HEK293T (cell line): Measurements from ENCODE around the gene DOCK10.
"Not testable (repeated sequence)": the region's sequence is repeated elsewhere in the genome, so short reads cannot be mapped to it uniquely, and the experiment has no call there.

Source experiments
- CTCF ChIA-PET: fragments of 350-600 bp; formaldehyde crosslinking; extraction: SDS; loops from one replicate; lab custom pipeline; 2021; ENCODE audit warnings: antibody characterized with exemption, inconsistent platforms; lab: Yijun Ruan, JAX
- POLR2A ChIA-PET: fragments of 350-600 bp; formaldehyde crosslinking; extraction: SDS; loops from one replicate; lab custom pipeline; 2020; ENCODE audit warnings: antibody characterized with exemption, inconsistent platforms; lab: Yijun Ruan, JAX
- DNase-seq: peaks from one replicate; pipeline ENCODE4 v3.0.0; 2012; ENCODE audit warnings: mixed read lengths; ENCODE audit errors: extremely low spot score
- ARNT ChIP-seq: fragments of 450-650 bp; IDR thresholded peaks from 2 replicates; pipeline ENCODE4 v1.6.1; 2017; ENCODE audit warnings: mild to moderate bottlenecking
- BHLHE40 ChIP-seq: fragments of 450-650 bp; IDR thresholded peaks from 2 replicates; pipeline ENCODE4 v1.6.1; 2016; ENCODE audit warnings: mild to moderate bottlenecking, moderate library complexity, borderline replicate concordance
- CTBP1 ChIP-seq: fragments of 450-650 bp; IDR thresholded peaks from 2 replicates; pipeline ENCODE4 v1.6.1; 2016; ENCODE audit warnings: borderline replicate concordance
- ELF4 ChIP-seq: fragments of 450-650 bp; IDR thresholded peaks from 2 replicates; pipeline ENCODE4 v1.6.1; 2017; ENCODE audit warnings: antibody characterized with exemption
- FOXA1 ChIP-seq: fragments of 450-650 bp; IDR thresholded peaks from 2 replicates; pipeline ENCODE4 v1.6.1; 2016; ENCODE audit warnings: mild to moderate bottlenecking
- FOXK2 ChIP-seq: fragments of 450-650 bp; IDR thresholded peaks from 2 replicates; pipeline ENCODE4 v1.6.1; 2016; ENCODE audit warnings: mild to moderate bottlenecking
- FOXM1 ChIP-seq: fragments of 450-650 bp; IDR thresholded peaks from 2 replicates; pipeline ENCODE4 v1.6.1; 2017; ENCODE audit warnings: mild to moderate bottlenecking, borderline replicate concordance
- HDGF ChIP-seq: fragments of 450-650 bp; IDR thresholded peaks from 2 replicates; pipeline ENCODE4 v1.6.1; 2017; ENCODE audit warnings: antibody characterized with exemption, borderline replicate concordance
- L3MBTL2 ChIP-seq: fragments of 450-650 bp; conservative IDR thresholded peaks from 2 replicates; pipeline ENCODE4 v1.6.1; 2016; ENCODE audit warnings: mild to moderate bottlenecking
- LEF1 ChIP-seq: fragments of 450-650 bp; IDR thresholded peaks from 2 replicates; pipeline ENCODE4 v1.6.1; 2017; ENCODE audit warnings: mild to moderate bottlenecking, borderline replicate concordance
- NFRKB ChIP-seq: fragments of 450-650 bp; IDR thresholded peaks from 2 replicates; pipeline ENCODE4 v1.6.1; 2016; ENCODE audit warnings: mild to moderate bottlenecking, moderate library complexity
- PKNOX1 ChIP-seq: fragments of 450-650 bp; IDR thresholded peaks from 2 replicates; pipeline ENCODE4 v1.6.1; 2016
- SP1 ChIP-seq: fragments of 450-650 bp; IDR thresholded peaks from 2 replicates; pipeline ENCODE4 v1.6.1; 2017
- SUZ12 ChIP-seq: fragments of 450-650 bp; IDR thresholded peaks from 2 replicates; pipeline ENCODE4 v1.6.1; 2016; ENCODE audit warnings: mild to moderate bottlenecking
- TARDBP ChIP-seq: fragments of 450-650 bp; IDR thresholded peaks from 2 replicates; pipeline ENCODE4 v1.6.1; 2016
- ZNF384 ChIP-seq: fragments of 450-650 bp; IDR thresholded peaks from 2 replicates; pipeline ENCODE4 v1.6.1; 2016

The DOCK10 gene

GRCh38 chr2:224918626-224919471, 123.4 kb downstream of the DOCK10 start:
- ChIA-PET CTCF (no interaction called here), POLR2A (no interaction called here)
- no peak for TF ChIP-seq TARDBP
- no peak for TF ChIP-seq NFRKB
- TF ChIP-seq ZNF384 = no peak
- no peak for TF ChIP-seq SP1
- no peak for TF ChIP-seq FOXM1
- no peak for TF ChIP-seq L3MBTL2
- no peak for TF ChIP-seq LEF1
- no peak for TF ChIP-seq ELF4
- no peak for TF ChIP-seq PKNOX1
- no peak for TF ChIP-seq ARNT
- no peak for TF ChIP-seq HDGF
- no peak for TF ChIP-seq FOXK2
- no peak for TF ChIP-seq SUZ12
- TF ChIP-seq CTBP1 = no peak
- TF ChIP-seq FOXA1 = no peak
- TF ChIP-seq BHLHE40 = no peak
- no peak for DNase-seq

- CTCF ChIA-PET, DNase-seq, POLR2A ChIA-PET: not testable (repeated sequence)
Measured at GRCh38 chr2:224917246-224917645, 125.0 kb downstream of the DOCK10 start.

- CTCF ChIA-PET = no interaction called here
- POLR2A ChIA-PET = no interaction called here
- no peak for TF ChIP-seq FOXA1
- no peak for DNase-seq
Measured at GRCh38 chr2:224915136-224915535, 127.1 kb downstream of the DOCK10 start.

- no peak for TF ChIP-seq ARNT
- TF ChIP-seq HDGF = no peak
- TF ChIP-seq ZNF384 = no peak
- TF ChIP-seq CTBP1 = no peak
- no peak for TF ChIP-seq PKNOX1
- TF ChIP-seq FOXA1 = no peak
- no peak for TF ChIP-seq ELF4
- no peak for DNase-seq
- POLR2A ChIA-PET = no interaction called here
- CTCF ChIA-PET = no interaction called here
Measured at GRCh38 chr2:224910574-224910925, 131.7 kb downstream of the DOCK10 start.

- POLR2A ChIA-PET = no interaction called here
- DNase-seq = no peak
- TF ChIP-seq SUZ12 (no peak), FOXM1 (no peak), ELF4 (no peak), SP1 (no peak), BHLHE40 (no peak), TARDBP (no peak)
- CTCF ChIA-PET = no interaction called here
Measured at GRCh38 chr2:224909885-224910573, 132.2 kb downstream of the DOCK10 start.

- DNase-seq = no peak
- ChIA-PET CTCF (no interaction called here), POLR2A (no interaction called here)
- TF ChIP-seq CTBP1 (no peak), PKNOX1 (no peak), LEF1 (no peak), NFRKB (no peak), FOXM1 (no peak), ZNF384 (no peak), SP1 (no peak), TARDBP (no peak), L3MBTL2 (no peak), BHLHE40 (no peak), FOXK2 (no peak), SUZ12 (no peak)
Measured at GRCh38 chr2:224908818-224909217, 133.4 kb downstream of the DOCK10 start.

GRCh38 chr2:224904381-224904780, 137.9 kb downstream of the DOCK10 start:
- ChIA-PET POLR2A (no interaction called here), CTCF (no interaction called here)
- TF ChIP-seq ELF4 = no peak
- TF ChIP-seq CTBP1 = no peak
- TF ChIP-seq NFRKB = no peak
- no peak for TF ChIP-seq FOXM1
- TF ChIP-seq LEF1 = no peak
- TF ChIP-seq BHLHE40 = no peak
- no peak for TF ChIP-seq PKNOX1
- TF ChIP-seq HDGF = no peak
- TF ChIP-seq SP1 = no peak
- TF ChIP-seq L3MBTL2 = no peak
- no peak for TF ChIP-seq FOXK2
- TF ChIP-seq SUZ12 = no peak
- no peak for TF ChIP-seq ZNF384
- TF ChIP-seq FOXA1 = no peak
- TF ChIP-seq ARNT = no peak
- no peak for TF ChIP-seq TARDBP
- no peak for DNase-seq
